K562 (cell line): ENCODE measurements around the gene LRRIQ1. TPM values are rescaled to one million over a fixed set of nuclear protein-coding genes. Genes with fewer than 3 reads are reported as not detected.

ENCODE experiments used
- ATAC-seq: fragments of 200-7000 bp; cut with Tn5 transposase; 3 replicates; pipeline ENCODE4 v1.9.1; 2020; ENCODE audit warnings: moderate library complexity
- BruUV-seq: library from RNA; stranded (reverse); fragments of 400-500 nt; replicated peaks from 2 replicates; lab custom pipeline; 2021; lab: Mats Ljungman, UMichigan
- CTCF ChIA-PET: fragments of 300-600 bp; formaldehyde crosslinking; extraction: SDS; loops from one replicate; lab custom pipeline; 2021; ENCODE audit warnings: low intra/inter-chr PET ratio; lab: Yijun Ruan, JAX
- POLR2A ChIA-PET: fragments of 300-600, 350-650 bp; sonication (Branson Sonifier 250); formaldehyde crosslinking; extraction: SDS; loops from one replicate; lab custom pipeline; 2021; ENCODE audit warnings: antibody characterized with exemption, inconsistent platforms; lab: Yijun Ruan, JAX
- DNase-seq, 4 experiments: peaks; one replicate each; pipeline versions ENCODE4 v3.0.0 to v3.0.0-alpha.2; 2011 to 2018; ENCODE audit warnings: low spot score in 3 of 4, mixed read lengths in 3 of 4; ENCODE audit errors: extremely low read depth in 1 of 4
- FAIRE-seq: peaks from 2 replicates; lab custom pipeline; 2011; peaks lifted over from hg19 to GRCh38; lab: Jason Lieb, UNC
- H2AFZ ChIP-seq: 2 replicates; pipeline ENCODE4 v1.6.0; 2011; ENCODE audit warnings: low read depth, low read length, control low read depth, inconsistent platforms
- H3K27ac ChIP-seq: fragments of 200-600 bp; 3 replicates; pipeline ENCODE4 v1.8.0; 2011; ENCODE audit warnings: low read depth, mild to moderate bottlenecking, control low read depth, inconsistent platforms, low read length, moderate library complexity, mixed read lengths; ENCODE audit errors: extremely low read depth
- H3K27me3 ChIP-seq, 2 experiments: fragments of 300-600 bp in 1 of 2; 2 replicates in 1 of 2; 3 replicates in 1 of 2; pipeline versions ENCODE4 v1.6.0 to v1.8.0; 2011; ENCODE audit warnings: inconsistent platforms in 2 of 2, low read length in 2 of 2, mild to moderate bottlenecking in 1 of 2, mixed read lengths in 1 of 2, moderate library complexity in 1 of 2; ENCODE audit not compliant: control insufficient read depth in 2 of 2, insufficient read depth in 2 of 2
- H3K36me3 ChIP-seq: fragments of 300-600 bp; 3 replicates; pipeline ENCODE4 v1.8.0; 2011; ENCODE audit warnings: mild to moderate bottlenecking, low read length, inconsistent platforms; ENCODE audit not compliant: control insufficient read depth, insufficient read depth
- H3K4me1 ChIP-seq, 2 experiments: fragments of 200-600 bp in 1 of 2; replicated peaks in 1 of 2; 2 replicates in 1 of 2; 3 replicates in 1 of 2; pipeline versions ENCODE4 v1.5.1 to v1.8.0; 2011; ENCODE audit warnings: inconsistent platforms in 2 of 2, low read length in 2 of 2, mild to moderate bottlenecking in 1 of 2, mixed read lengths in 1 of 2, moderate library complexity in 1 of 2; ENCODE audit not compliant: control insufficient read depth in 2 of 2, insufficient read depth in 2 of 2
- H3K4me2 ChIP-seq: 2 replicates; pipeline ENCODE4 v1.6.1; 2011; ENCODE audit warnings: low read length, control low read depth, inconsistent platforms, mixed read lengths; ENCODE audit not compliant: insufficient read depth
- H3K4me3 ChIP-seq: fragments of 200-600 bp; sonication (generic), shearing (Covaris generic); 2 replicates; pipeline ENCODE4 v1.5.1; 2016; ENCODE audit warnings: control low read depth, inconsistent platforms
- H3K79me2 ChIP-seq: fragments of 200-600 bp; 3 replicates; pipeline ENCODE4 v1.8.0; 2011; ENCODE audit warnings: low read length, inconsistent platforms; ENCODE audit not compliant: control insufficient read depth, insufficient read depth
- H3K9ac ChIP-seq, 2 experiments: 2 replicates each; pipeline versions ENCODE4 v1.6.0 to v1.6.1; 2011; ENCODE audit warnings: low read depth in 2 of 2, low read length in 2 of 2, control low read depth in 1 of 2, inconsistent platforms in 1 of 2, mild to moderate bottlenecking in 1 of 2, mixed read lengths in 1 of 2; ENCODE audit not compliant: insufficient read depth in 1 of 2
- H3K9me1 ChIP-seq: one replicate; pipeline ENCODE4 v1.6.0; 2011; ENCODE audit warnings: inconsistent platforms, mild to moderate bottlenecking, low read length, moderate library complexity; ENCODE audit not compliant: control insufficient read depth, insufficient read depth
- H3K9me3 ChIP-seq: replicated peaks from 2 replicates; pipeline ENCODE4 v1.5.1; 2011; ENCODE audit warnings: low read depth, low read length, inconsistent platforms; ENCODE audit not compliant: control insufficient read depth, insufficient read depth
- H4K20me1 ChIP-seq: replicated peaks from 2 replicates; pipeline ENCODE4 v1.6.1; 2011; ENCODE audit warnings: low read length, inconsistent platforms, mixed read lengths; ENCODE audit not compliant: control insufficient read depth, insufficient read depth
- CEBPZ ChIP-seq: fragments of 150-350 bp; IDR thresholded peaks from 2 replicates; pipeline ENCODE4 v1.6.1; 2014; ENCODE audit warnings: low read depth, mild to moderate bottlenecking, low read length, borderline replicate concordance
- EHMT2 ChIP-seq: fragments of 450-650 bp; IDR thresholded peaks from 2 replicates; pipeline ENCODE4 v1.6.1; 2018; ENCODE audit warnings: antibody characterized with exemption
- SIRT6 ChIP-seq: IDR thresholded peaks from one replicate; pipeline ENCODE4 v1.6.1; 2012; ENCODE audit warnings: low read depth, mild to moderate bottlenecking, control low read depth, inconsistent platforms, low read length, moderate library complexity
- WGBS: fragments of 100-300 bp; shearing (Covaris generic); methylation state at CpG from one replicate; pipeline ENCODE4 v1.1.6; 2016; ENCODE audit warnings: low coverage, mixed read lengths; ENCODE audit not compliant: insufficient coverage; ENCODE audit errors: missing lambda C conversion rate; 5-methylcytosine and 5-hydroxymethylcytosine counted together
- in situ Hi-C: fragments of 300-500 bp; cut with MboI; formaldehyde crosslinking; loops from 4 replicates; pipeline ENCODE4 v1.15.0; 2018; ENCODE audit warnings: inconsistent platforms, mixed read lengths
- intact Hi-C: fragments of 100-400 bp; cut with micrococcal nuclease; formaldehyde crosslinking; loops from 2 replicates; pipeline ENCODE4 v1.14.2; 2022
- polyA plus RNA-seq, 8 experiments: library from polyadenylated mRNA; depleted of rRNA in 4 of 8; stranded (reverse) in 5 of 8; unstranded in 3 of 8; fragments of >200 nt; fragmentation: Nextera tagmentation in 2 of 8; fragmentation: Illumina TruSeq in 1 of 8; extraction: Ambion mirVana in 2 of 8; extraction: Trizol in 1 of 8; gene quantifications; 2 replicates each; pipeline versions ENCODE4 v1.2.1 to v1.2.3, GENCODE V29; 2011 to 2014; ENCODE audit warnings: inconsistent platforms in 1 of 8, missing spikeins in 1 of 8
- total RNA-seq, 7 experiments: library from RNA; depleted of rRNA in 6 of 7; stranded (reverse); fragments of >200 nt in 6 of 7; fragmentation: Illumina TruSeq in 2 of 7; extraction: Trizol in 2 of 7; gene quantifications; 2 replicates each; pipeline versions ENCODE4 v1.2.1 to v1.2.3, GENCODE V29; 2011 to 2021; ENCODE audit warnings: low replicate concordance in 1 of 7

LRRIQ1 gene
- total and polyA plus RNA-seq, 9 of the 15 experiments (the other 6 are each of a cell fraction or from before 2014, with no cell fraction given), result not detected

GRCh38 chr12:85281636-85282312, 245.6 kb downstream of the LRRIQ1 start:
- H3K9me3 ChIP-seq, result no peaks in the 10 kb centered on the region
- no peaks in the 10 kb centered on the region for H3K4me1 ChIP-seq
- in situ Hi-C loops (no loop called here), intact Hi-C loops (no loop called here)
- no TSS peak for BruUV-seq
- no peak overlapping the region for H2AFZ ChIP-seq
- ATAC-seq (no peak), FAIRE-seq (no peak), DNase-seq (no peak)
- CTCF ChIA-PET, result no interaction called here
- no peaks in the 10 kb centered on the region for H4K20me1 ChIP-seq
- under 1% methylated on average over 11 of the region's 11 CpGs for WGBS
- TF ChIP-seq EHMT2 (no peak), CEBPZ (no peak), SIRT6 (no peak)
- H3K9me1 ChIP-seq, result no peaks in the 10 kb centered on the region
- H3K9ac ChIP-seq, result no peak overlapping the region
- H3K79me2 ChIP-seq, result no peaks in the 10 kb centered on the region
- H3K4me3 ChIP-seq, result no peak overlapping the region
- H3K27me3 ChIP-seq, result no peaks in the 10 kb centered on the region
- POLR2A ChIA-PET, result no interaction called here
- H3K27ac ChIP-seq, result no peak overlapping the region
- no peak overlapping the region for H3K4me2 ChIP-seq
- H3K36me3 ChIP-seq, result no peaks in the 10 kb centered on the region
